Ishikawa (cell line): ENCODE data around the gene STAT4.

Source experiments
- CEBPB ChIP-seq: IDR thresholded peaks from 2 replicates; pipeline ENCODE4 v1.6.1; 2012
- CREB1 ChIP-seq: IDR thresholded peaks from 2 replicates; pipeline ENCODE4 v1.6.1; 2012; ENCODE audit warnings: low read depth
- EGR1 ChIP-seq: IDR thresholded peaks from 2 replicates; pipeline ENCODE4 v1.6.1; 2012
- EP300 ChIP-seq: IDR thresholded peaks from 2 replicates; pipeline ENCODE4 v1.6.1; 2012; ENCODE audit warnings: borderline replicate concordance
- FOXM1 ChIP-seq: IDR thresholded peaks from 2 replicates; pipeline ENCODE4 v1.6.1; 2012; ENCODE audit warnings: low read depth, borderline replicate concordance
- MAX ChIP-seq: IDR thresholded peaks from 2 replicates; pipeline ENCODE4 v1.6.1; 2012
- NFIC ChIP-seq: IDR thresholded peaks from 2 replicates; pipeline ENCODE4 v1.6.1; 2012
- RAD21 ChIP-seq: IDR thresholded peaks from 2 replicates; pipeline ENCODE4 v1.6.1; 2012; ENCODE audit warnings: low read depth
- REST ChIP-seq: IDR thresholded peaks from 2 replicates; pipeline ENCODE4 v1.6.1; 2012; ENCODE audit warnings: low read depth, mild to moderate bottlenecking
- TAF1 ChIP-seq: IDR thresholded peaks from 2 replicates; pipeline ENCODE4 v1.6.1; 2012; ENCODE audit warnings: low read depth, mild to moderate bottlenecking
- TCF12 ChIP-seq: IDR thresholded peaks from 2 replicates; pipeline ENCODE4 v1.6.1; 2012; ENCODE audit warnings: low read depth
- TEAD4 ChIP-seq: IDR thresholded peaks from 2 replicates; pipeline ENCODE4 v1.6.1; 2012
- USF1 ChIP-seq: IDR thresholded peaks from 2 replicates; pipeline ENCODE4 v1.6.1; 2012
- YY1 ChIP-seq: IDR thresholded peaks from 2 replicates; pipeline ENCODE4 v1.6.1; 2012; ENCODE audit warnings: low read depth
- ZBTB7A ChIP-seq: IDR thresholded peaks from 2 replicates; pipeline ENCODE4 v1.6.1; 2012; ENCODE audit warnings: low read depth

STAT4 gene

GRCh38 chr2:191009541-191010374 is 141.0 kb downstream of the STAT4 start:
- TF ChIP-seq FOXM1 (no peak), TEAD4 (no peak), TCF12 (no peak), ZBTB7A (no peak), EP300 (no peak), CEBPB (no peak), TAF1 (no peak), REST (no peak), EGR1 (no peak), RAD21 (no peak), USF1 (no peak), YY1 (no peak), MAX (no peak), NFIC (no peak), CREB1 (no peak)

- TF ChIP-seq CEBPB (no peak), USF1 (no peak), TEAD4 (no peak), ZBTB7A (no peak), FOXM1 (no peak), YY1 (no peak), RAD21 (no peak), NFIC (no peak), CREB1 (no peak), REST (no peak), EGR1 (no peak)
Measured at GRCh38 chr2:191008286-191008685, 142.5 kb downstream of the STAT4 start.

- TF ChIP-seq TAF1, result no peak
- no peak for TF ChIP-seq USF1
- TF ChIP-seq REST, result peak; percentile 47; the same call in 1 of the 2 replicates
- no peak for TF ChIP-seq MAX
Measured at GRCh38 chr2:191006997-191007783, 143.6 kb downstream of the STAT4 start.

- TF ChIP-seq TAF1, result no peak
- TF ChIP-seq CREB1, result no peak
- no peak for TF ChIP-seq REST
- no peak for TF ChIP-seq YY1
- no peak for TF ChIP-seq TEAD4
Measured at GRCh38 chr2:191006297-191006696, 144.5 kb downstream of the STAT4 start.
